Endometrial microvascular endothelial cells (primary cell): Measurements from ENCODE around the gene GNAT2. TPM values are rescaled to one million over a fixed set of nuclear protein-coding genes. Genes with fewer than 3 reads are reported as not detected.
"Not testable (repeated sequence)": the region's sequence is repeated elsewhere in the genome, so short reads cannot be mapped to it uniquely, and the experiment has no call there.

Experiments
- in situ Hi-C: cut with HindIII; loops from 2 replicates; pipeline ENCODE4 v1.10.0; 2017; ENCODE audit warnings: low sequenced_read_pairs, low pct_unique_long_range_greater_than_20kb; ENCODE audit errors: inconsistent ontology term
- total RNA-seq: library from RNA; depleted of rRNA; stranded (reverse); fragments of >200 nt; gene quantifications from one replicate; pipeline ENCODE4 v1.2.3, GENCODE V29; 2015; ENCODE audit errors: inconsistent ontology term

Gene GNAT2
- not detected for total RNA-seq

- in situ Hi-C loops, result no loop called here
These were observed at the start of gene GNAT2, which contains the start of gene AMPD2 for GRCh38 chr1:109619576-109620400. Gene GNAT2, minus strand, starts transcription at chr1:109619616. Its CDS starts 6,746 bp downstream, at chr1:109612870. Gene AMPD2, plus strand, starts transcription at chr1:109619837. Its CDS starts 1,339 bp downstream, at chr1:109621176.

GRCh38 chr1:109668123-109668775 lies 48.8 kb upstream of the GNAT2 start:
- in situ Hi-C loops, result no loop called here

- in situ Hi-C loops, result no loop called here
These were observed 48.2 kb upstream of the GNAT2 start, which contains the start of gene GSTM2 for GRCh38 chr1:109667452-109668122. Gene GSTM2, plus strand, starts transcription at chr1:109668057. Its CDS starts 59 bp downstream, at chr1:109668116.

GRCh38 chr1:109664671-109665070 lies 45.3 kb upstream of the GNAT2 start:
- in situ Hi-C loops, result no loop called here

GRCh38 chr1:109661391-109661790 lies 42.0 kb upstream of the GNAT2 start:
- in situ Hi-C loops, result no loop called here

- in situ Hi-C loops, result not testable (repeated sequence)
These were observed 41.2 kb upstream of the GNAT2 start for GRCh38 chr1:109660691-109661026.

- in situ Hi-C loops, result no loop called here
These were observed 40.7 kb upstream of the GNAT2 start for GRCh38 chr1:109659997-109660690.

- in situ Hi-C loops, result no loop called here
These were observed 39.7 kb upstream of the GNAT2 start for GRCh38 chr1:109659145-109659544.

- in situ Hi-C loops, result no loop called here
These were observed 39.2 kb upstream of the GNAT2 start for GRCh38 chr1:109658533-109659042.

- in situ Hi-C loops, result no loop called here
These were observed 38.6 kb upstream of the GNAT2 start for GRCh38 chr1:109657970-109658369.

- in situ Hi-C loops, result no loop called here
These were observed 38.0 kb upstream of the GNAT2 start for GRCh38 chr1:109657395-109657794.

- in situ Hi-C loops, result no loop called here
These were observed 36.5 kb upstream of the GNAT2 start, which contains the start of gene GSTM4 for GRCh38 chr1:109655615-109656519. Gene GSTM4, plus strand, starts transcription at chr1:109656099. Its CDS starts 291 bp downstream, at chr1:109656390.

- in situ Hi-C loops, result no loop called here
These were observed 35.1 kb upstream of the GNAT2 start for GRCh38 chr1:109654519-109654918.

- in situ Hi-C loops, result no loop called here
These were observed 33.9 kb upstream of the GNAT2 start for GRCh38 chr1:109653306-109653705.

GRCh38 chr1:109652402-109652801 lies 33.0 kb upstream of the GNAT2 start:
- in situ Hi-C loops, result no loop called here

- in situ Hi-C loops, result no loop called here
These were observed 31.2 kb upstream of the GNAT2 start for GRCh38 chr1:109650609-109651008.

GRCh38 chr1:109649491-109649914 lies 30.1 kb upstream of the GNAT2 start:
- in situ Hi-C loops, result loop anchor here (10.0 kb wide), 1 partner anchor 115 kb away; the partner anchor contains the start of gene EPS8L3

GRCh38 chr1:109644670-109645069 lies 25.3 kb upstream of the GNAT2 start:
- in situ Hi-C loops, result loop anchor here (10.0 kb wide), 1 partner anchor 120 kb away; the partner anchor contains the start of gene EPS8L3
